ENCODE results near the gene SHBG.

DNA sequence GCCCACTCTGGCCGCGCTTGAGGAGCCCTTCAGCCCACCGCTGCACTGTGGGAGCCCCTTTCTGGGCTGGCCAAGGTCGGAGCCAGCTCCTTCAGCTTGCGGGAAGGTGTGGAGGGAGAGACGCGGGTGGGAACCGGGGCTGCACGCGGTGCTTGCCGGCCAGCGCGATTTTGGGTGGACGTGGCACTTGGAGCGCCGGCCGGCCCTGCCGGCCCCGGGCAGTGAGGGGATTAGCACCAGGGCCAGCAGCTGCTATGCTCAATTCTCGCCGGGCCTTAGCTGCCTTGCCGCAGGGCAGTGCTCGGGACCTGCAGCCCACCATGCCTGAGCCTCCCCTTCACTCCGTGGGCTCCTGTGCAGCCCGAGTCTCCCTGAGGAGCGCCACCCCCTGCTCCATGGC is 10.8 kb downstream of the SHBG start:
- TF ChIP-seq, protein P1, sequence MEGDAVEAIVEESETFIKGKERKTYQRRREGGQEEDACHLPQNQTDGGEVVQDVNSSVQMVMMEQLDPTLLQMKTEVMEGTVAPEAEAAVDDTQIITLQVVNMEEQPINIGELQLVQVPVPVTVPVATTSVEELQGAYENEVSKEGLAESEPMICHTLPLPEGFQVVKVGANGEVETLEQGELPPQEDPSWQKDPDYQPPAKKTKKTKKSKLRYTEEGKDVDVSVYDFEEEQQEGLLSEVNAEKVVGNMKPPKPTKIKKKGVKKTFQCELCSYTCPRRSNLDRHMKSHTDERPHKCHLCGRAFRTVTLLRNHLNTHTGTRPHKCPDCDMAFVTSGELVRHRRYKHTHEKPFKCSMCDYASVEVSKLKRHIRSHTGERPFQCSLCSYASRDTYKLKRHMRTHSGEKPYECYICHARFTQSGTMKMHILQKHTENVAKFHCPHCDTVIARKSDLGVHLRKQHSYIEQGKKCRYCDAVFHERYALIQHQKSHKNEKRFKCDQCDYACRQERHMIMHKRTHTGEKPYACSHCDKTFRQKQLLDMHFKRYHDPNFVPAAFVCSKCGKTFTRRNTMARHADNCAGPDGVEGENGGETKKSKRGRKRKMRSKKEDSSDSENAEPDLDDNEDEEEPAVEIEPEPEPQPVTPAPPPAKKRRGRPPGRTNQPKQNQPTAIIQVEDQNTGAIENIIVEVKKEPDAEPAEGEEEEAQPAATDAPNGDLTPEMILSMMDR (IDR thresholded peaks at IDR 0.05; ENCODE audit: insufficient read depth, low read length, poor library complexity, severe bottlenecking) = no peak
- TF ChIP-seq EZH2phosphoT487 (conservative IDR thresholded peaks at IDR 0.05; ENCODE audit: low read length) = no peak

Data from SU-DHL-6 (cell line).